Thyroid gland (tissue), 4 donors: ENCODE data around the gene CEBPB.

Experiments used
- POLR2A ChIP-seq, 2 donors: fragments of 450-650 bp; IDR thresholded peaks; one replicate each; pipeline ENCODE4 v1.6.1; 2017; ENCODE audit warnings: antibody characterized with exemption in 2 of 2, mild to moderate bottlenecking in 2 of 2, moderate library complexity in 1 of 2
- TF ChIP-seq, protein P1 (sequence below), 6 experiments: fragments of 200-600 bp in 3 of 6; fragments of 450-650 bp in 3 of 6; sonication (generic) in 3 of 6; IDR thresholded peaks; one replicate each; pipeline ENCODE4 v1.5.1; 2016 to 2019; ENCODE audit warnings: antibody characterized with exemption in 6 of 6, mild to moderate bottlenecking in 2 of 6, inconsistent platforms in 1 of 6, moderate library complexity in 1 of 6

DNA sequence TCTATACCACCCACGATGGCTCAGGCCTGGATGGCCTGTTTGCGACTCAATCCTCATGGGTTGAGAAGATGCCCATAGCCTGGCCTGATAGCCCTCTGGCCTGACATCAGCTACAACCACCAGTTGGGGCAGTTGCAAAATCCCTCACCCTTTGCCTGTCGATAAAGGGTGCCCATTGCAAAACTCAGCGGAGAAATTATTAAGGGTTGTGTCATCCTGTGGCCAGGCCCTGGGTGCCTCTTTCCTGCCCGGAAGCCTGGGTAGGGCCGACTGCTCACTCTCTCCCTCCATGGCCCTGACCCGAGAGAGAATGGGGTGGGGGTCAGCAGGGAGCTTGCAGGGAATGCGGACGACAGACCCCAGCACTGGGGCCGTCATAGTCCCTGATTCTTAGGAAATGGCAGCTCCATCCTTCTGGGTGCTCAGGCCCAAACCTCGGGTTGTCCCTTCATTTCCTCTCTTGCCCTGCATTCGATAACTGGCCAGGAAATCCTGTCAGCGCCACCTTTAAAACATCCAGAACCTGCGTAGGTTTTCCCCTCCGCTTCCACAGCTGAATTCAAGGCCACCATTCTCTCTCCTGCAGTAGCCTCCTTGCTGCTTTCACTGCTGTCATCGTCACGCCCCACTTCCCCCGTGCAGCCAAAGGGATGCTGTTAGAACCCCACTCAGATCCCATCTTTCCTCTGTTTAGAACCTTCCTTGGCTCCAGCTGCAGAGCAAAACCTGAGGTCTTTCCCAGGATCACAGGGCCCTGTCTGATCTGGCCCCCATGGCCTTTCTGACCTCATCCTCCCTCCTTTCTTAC, 31.1 kb downstream of the CEBPB start:
- no peak for TF ChIP-seq POLR2A (IDR thresholded peaks at IDR 0.05)
- TF ChIP-seq, protein P1, sequence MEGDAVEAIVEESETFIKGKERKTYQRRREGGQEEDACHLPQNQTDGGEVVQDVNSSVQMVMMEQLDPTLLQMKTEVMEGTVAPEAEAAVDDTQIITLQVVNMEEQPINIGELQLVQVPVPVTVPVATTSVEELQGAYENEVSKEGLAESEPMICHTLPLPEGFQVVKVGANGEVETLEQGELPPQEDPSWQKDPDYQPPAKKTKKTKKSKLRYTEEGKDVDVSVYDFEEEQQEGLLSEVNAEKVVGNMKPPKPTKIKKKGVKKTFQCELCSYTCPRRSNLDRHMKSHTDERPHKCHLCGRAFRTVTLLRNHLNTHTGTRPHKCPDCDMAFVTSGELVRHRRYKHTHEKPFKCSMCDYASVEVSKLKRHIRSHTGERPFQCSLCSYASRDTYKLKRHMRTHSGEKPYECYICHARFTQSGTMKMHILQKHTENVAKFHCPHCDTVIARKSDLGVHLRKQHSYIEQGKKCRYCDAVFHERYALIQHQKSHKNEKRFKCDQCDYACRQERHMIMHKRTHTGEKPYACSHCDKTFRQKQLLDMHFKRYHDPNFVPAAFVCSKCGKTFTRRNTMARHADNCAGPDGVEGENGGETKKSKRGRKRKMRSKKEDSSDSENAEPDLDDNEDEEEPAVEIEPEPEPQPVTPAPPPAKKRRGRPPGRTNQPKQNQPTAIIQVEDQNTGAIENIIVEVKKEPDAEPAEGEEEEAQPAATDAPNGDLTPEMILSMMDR (IDR thresholded peaks at IDR 0.05), result no peak
